ENCODE data around the gene KDM3B.

The KDM3B gene

DNA sequence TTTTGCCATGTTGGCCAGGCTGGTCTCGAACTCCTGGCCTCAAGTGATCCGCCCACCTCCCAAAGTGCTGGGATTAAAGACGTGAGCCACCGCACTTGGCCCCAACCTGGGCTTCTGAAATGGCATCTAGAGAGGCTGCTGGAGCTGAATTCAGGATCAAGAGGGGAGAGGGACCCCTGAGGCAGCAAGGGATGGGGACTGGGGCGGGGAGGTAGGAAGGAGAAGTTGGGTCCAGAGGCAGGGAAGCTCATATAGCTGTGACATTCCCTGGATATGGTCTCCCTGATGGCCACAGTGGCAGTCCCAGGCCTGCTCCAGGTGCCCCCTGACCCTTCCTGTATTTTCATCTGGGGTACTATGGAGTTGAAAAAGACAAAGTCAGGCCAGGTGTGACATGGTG lies 98.5 kb downstream of the KDM3B start:
- DNase-seq = no peak

DNA sequence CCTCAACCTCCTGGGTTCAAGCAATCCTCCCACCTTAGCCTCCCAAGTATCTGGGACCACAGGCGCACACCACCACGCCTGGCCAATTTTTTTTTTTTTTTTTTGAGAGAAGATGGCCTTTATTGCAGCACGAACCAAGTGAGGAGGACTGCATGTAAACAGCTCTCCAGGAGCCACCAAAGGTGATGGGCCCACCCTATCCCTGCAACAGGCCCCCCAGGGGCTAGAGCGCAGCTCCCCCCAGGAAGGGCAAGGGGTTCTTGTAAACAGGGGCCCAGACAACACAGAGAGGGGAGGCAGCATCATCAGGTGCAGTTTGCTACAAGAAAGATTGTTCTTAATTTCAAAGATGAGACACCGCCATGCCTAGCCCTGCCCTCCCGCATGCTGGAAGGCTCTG lies 100.2 kb downstream of the KDM3B start:
- DNase-seq = no peak

DNA sequence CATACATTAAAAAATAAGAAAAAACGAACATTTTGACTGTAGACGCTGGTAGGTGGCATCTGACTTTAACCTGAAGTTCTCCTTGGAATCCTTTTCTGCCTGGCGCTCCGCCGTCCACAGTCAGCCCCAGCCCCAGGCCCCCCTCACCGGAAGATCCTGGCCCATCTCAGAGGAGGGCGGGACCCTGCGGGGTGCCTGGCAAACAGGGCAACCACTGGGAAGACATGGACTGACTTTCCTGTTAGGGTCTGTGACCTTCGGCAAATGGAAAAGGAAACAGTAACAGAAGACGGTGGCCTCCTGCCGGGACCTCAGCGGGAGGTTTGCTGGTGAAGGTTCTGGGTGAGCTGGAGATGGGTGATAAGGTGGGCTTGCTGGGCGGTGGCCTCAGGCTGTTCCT lies 101.1 kb downstream of the KDM3B start:
- no peak for DNase-seq

DNA sequence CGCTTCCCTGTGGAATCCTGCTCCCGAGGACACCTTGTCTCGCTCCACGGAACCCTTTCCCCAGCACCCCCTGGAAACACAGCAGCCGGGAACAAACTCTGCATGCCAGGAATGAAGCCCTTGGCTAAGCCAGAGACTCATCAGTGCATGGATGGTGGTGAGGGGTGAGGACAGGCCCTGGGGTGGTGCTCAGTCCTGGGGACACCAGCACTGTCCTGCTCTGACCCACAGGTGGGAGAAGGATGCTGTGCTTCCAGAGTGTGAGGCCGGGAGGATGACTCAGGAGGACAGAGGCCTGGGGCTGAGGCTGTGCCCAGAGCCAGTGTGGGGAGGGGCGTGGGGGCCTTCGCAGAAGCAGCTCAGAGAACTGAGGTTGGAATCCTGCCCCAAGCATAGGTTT lies 101.6 kb downstream of the KDM3B start:
- DNase-seq = no peak

DNA sequence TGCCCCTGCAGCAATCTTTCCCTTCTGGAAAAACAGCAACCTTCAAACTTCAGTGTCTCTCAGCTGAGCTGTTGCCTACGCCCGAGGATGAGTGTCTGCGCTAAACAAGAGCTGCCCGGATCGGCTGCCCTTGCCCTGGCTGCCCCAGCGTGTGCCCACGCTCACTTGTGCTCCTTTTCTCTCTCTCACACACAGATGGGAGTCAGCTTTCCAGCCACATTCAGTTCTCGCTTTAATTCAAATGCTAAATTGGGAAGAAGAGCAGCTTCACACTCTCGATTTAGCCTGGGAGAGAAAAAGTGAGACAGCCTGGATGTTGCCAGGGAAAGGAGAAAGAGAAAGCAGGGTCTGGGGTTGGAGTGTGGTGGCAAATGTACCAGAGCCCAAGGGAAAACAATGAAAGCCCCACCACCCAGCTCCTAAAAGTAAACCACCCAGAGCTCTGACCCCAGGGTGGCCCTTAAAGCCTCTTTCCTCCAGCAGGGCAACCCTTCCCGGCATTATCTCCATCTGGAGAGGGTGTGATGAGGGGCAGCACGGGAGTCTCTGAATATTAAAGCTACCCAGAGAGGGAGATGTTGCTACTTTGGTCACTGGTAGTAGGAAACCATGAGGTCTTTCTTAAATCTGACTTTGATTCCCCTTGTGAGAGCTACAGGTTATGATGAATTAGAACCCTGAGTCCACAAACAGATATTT lies 102.9 kb downstream of the KDM3B start:
- no peak for DNase-seq

DNA sequence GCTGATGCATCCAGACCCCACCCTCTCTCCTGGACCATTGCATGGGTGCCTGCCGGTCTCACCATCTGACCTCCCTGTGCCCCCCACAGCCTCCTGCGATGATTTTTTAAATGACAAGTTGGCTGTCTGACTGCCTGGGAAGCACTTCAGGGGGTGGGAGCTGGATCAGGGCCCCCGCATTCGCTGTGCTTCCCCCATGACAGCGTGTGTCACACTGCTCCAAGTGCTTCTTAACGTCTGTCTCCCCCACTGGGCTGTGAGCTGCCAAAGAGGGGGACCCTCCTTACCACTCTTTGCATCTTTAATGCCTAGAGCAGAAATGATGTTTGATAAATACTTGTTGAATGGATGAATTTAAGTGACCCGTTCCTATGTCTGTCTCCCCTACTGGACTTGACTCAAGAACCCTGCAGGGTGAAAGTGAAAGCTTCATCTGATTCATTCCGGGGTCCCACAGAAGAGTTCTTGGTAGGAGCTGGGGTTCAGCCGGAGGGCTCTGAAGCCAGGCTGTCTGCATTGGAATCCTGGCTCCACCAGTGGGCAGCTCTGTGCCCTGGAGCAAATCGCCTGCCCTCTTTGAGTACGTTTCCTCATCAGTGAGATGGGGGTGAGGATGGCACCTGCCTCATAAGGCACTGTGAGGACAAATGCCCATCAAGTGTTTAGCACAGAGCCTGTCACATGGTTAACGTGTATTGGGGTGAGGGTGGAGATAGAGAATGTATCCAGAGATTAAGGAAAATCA lies 105.2 kb downstream of the KDM3B start:
- DNase-seq = no peak

DNA sequence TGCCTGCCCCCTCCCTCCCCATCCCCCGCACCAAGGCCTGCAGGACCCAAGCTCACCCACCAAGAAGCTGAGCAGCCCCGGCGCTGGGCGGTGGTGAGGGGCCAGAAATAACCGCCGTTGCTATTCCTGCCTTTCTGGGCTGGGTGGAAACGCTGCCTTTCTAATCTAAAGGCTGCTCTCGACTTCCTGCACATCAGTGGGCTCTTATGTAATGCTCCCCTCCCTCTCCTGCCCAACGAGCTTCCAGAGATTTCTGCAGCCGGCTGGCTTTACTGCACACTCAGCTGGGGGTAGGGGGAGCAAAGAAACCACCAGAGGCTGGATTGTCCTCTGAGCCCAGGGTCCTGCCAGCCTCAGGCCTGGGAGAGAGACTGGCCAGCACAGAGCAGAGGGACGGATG lies 105.9 kb downstream of the KDM3B start:
- no peak for DNase-seq

DNA sequence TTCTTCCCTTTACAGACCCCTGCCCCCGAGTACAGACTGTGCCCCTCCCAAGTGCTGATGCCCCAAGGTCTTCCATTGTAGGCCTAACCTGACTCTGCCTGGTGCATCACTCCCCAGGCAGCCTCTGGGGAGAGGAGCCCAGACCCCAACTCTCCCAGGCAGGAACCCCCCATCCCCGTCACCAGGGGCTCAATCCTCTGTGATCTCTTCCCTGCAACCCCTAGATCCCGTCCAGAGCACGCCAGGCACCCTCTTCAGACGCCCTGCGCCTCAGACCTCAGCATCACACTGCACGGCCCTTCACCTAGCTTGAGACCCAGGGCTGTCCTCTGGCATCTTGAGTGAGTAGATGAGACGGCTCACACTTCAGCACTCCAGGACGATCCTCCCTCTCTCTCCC lies 106.4 kb downstream of the KDM3B start:
- DNase-seq = no peak

DNA sequence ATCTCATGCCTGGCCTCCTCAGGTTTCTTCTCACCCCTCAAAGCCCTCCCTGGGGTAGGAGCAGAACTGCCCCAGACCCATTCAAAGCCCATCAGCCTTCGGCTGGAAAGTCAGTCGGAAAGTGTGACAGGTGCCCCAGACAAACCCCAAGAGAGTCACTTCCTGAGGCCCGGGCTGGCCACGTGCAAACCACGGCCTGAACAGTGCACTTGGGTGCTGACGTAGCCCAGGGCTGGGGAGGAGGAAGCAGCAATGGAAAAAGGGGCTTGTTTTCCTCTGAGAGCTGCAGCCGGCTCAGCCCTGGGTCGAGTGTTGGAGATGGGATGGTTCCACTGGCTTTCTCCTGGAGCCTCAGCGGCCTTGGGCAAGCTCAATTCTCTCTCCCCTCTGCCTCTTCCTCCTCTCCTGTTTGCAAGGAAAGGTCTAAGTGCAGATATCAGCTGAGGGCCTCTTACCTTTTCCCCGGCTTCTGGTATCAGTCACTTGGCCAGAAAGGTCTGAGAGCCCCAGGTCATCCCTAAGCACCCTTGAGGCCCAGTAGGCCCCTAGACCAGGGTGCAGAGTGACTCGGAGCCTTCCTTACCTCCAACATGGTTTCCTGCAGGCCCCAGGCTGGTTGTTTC lies 106.9 kb downstream of the KDM3B start:
- peak; percentile 81 for DNase-seq

DNA sequence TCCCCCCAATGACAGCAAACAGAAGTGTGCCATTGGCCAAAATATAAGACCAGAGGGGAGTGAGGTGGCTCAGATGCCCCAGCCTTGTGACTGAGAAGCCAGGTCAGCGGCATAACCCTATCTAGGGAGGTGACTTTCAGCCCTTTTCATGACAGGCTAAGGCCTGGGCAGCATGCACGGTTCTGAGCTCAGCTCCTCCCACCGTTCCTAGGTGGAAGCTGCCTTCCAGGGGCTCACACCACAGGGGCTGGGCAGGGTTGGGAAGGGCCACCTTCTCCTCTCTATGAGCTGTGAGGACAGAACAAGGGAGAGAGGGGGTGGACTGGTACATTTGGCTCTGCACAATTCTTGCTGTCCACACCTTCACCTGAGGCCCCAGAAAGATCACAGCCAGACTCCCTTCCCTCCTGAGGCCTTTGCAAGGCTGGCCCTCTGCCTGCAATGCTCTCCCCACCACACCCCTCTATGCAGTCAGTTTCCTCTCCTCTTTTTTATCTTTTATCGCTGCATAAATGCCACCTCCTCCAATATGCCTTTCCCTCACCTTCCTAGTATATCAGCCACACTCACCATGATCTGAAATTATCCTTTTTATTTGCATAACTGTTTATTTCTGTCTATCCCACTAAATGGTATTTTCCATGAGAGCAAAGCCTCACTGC lies 107.7 kb downstream of the KDM3B start:
- no peak for DNase-seq

DNA sequence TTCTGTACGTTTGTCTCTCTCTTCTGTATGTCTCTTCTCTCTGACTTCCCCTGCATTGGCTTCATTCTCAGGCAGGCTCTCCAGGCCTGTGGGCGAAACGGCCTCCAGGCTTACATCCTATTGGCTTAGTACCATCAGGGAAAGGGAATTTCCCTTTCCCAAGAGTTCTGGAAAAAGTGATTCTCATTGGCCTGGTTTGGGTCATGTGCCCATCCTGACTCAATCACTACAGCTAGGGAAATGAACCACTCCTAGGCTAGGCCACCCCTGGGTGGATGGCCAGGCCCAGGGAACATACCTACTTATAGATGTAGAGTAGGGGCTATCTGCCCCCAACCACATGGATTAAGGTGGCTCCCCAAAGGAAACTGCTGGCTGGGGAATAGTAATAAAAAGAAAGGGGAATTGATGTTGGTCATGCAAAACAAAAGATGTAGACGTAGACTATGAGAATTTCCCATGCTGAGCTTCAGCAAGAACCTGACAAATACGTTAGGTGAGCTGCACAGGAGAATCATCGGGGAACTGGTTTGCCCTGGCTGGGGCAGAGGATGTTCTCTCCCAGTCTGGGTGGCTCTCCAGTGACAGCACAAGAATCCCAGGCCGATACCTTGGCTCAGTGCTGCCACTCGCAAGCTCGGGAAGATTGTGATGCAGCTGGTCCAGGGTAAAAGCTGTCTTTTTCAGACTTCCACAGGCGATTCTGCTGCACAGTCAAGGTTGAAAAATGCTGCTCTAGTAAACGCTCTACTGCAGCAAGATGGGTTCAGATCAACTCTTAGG lies 109.0 kb downstream of the KDM3B start:
- no peak for DNase-seq

DNA sequence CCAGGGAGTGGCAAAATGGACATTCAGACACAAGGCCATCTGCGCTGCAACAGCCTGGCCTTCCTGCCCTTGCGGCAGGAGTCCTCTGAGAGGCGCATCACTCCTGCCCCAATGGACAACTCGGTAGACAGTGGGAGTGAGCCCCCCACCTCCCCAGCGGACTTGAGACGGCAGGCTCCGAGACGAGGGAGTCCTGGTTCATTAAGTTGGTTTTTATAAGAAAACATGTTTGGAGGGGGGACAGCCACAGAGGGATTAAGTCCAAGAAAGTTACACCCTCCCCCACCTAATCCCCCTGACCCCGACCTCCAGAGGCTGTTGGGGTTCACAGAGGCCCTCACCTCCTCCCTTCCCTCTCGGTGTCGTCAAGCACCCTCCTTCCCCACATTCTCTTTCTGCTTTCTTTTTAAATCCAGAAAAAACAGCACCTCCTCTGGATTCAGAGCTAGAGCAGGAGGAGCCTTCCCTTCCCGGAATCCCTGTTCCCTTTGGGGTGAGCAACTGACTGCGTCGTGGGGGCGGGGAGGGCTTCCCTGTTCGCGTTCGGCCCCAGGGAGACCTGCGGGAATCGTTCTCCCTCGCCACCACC lies 111.0 kb downstream of the KDM3B start:
- DNase-seq = no peak

DNA sequence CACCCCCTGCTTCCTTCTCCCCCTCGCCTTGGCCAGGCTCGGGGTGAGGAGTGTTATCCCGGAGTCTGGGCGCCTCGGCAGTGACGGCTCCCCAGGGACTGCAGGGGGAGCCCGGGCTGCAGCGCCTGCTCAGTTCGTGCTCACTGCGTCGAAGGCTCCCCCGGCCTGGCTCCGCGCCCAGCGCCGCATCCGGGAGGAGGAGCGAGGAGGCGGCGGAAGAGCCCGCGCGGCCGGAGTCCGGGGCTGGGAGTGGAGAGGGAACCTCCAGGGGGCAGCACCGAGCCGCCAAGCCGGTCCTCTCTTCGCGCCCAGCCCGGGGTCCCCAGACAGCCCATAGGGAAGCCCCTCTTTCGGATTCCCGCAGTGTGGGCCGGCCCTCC lies 111.5 kb downstream of the KDM3B start:
- peak; percentile 94 for DNase-seq

DNA sequence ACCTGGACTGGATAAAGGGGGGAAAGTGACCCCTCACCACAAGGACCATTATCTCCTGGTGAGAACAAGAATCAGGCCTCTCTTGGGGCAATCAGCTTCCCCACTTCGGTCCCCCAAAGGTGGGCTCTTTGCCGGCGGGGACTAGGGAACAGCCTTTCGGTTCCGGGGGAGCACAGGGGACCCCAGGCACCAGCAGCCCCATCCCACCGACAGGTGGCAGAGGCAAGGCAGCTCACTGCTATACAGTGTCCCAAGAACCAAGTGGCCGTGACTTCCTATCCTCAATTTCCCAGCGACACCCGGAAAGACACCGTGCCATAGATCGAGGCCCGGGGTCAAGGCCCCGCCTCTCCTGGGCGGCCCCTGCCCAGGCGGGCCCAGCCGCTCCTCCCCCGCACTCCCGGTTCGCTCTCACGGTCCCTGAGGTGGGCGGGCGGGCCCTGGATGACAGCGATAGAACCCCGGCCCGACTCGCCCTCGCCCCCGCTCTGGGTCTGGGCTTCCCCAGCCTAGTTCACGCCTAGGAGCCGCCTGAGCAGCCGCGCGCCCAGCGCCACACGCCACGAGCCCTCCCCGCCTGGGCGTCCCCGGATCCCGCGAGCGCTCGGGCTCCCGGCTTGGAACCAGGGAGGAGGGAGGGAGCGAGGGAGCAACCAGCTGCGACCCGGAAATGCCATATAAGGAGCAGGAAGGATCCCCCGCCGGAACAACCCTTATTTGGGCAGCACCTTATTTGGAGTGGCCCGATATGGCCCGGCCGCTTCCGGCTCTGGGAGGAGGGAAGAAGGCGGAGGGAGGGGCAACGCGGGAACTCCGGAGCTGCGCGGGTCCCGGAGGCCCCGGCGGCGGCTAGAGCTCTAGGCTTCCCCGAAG lies 112.1 kb downstream of the KDM3B start:
- peak; percentile 98 for DNase-seq

DNA sequence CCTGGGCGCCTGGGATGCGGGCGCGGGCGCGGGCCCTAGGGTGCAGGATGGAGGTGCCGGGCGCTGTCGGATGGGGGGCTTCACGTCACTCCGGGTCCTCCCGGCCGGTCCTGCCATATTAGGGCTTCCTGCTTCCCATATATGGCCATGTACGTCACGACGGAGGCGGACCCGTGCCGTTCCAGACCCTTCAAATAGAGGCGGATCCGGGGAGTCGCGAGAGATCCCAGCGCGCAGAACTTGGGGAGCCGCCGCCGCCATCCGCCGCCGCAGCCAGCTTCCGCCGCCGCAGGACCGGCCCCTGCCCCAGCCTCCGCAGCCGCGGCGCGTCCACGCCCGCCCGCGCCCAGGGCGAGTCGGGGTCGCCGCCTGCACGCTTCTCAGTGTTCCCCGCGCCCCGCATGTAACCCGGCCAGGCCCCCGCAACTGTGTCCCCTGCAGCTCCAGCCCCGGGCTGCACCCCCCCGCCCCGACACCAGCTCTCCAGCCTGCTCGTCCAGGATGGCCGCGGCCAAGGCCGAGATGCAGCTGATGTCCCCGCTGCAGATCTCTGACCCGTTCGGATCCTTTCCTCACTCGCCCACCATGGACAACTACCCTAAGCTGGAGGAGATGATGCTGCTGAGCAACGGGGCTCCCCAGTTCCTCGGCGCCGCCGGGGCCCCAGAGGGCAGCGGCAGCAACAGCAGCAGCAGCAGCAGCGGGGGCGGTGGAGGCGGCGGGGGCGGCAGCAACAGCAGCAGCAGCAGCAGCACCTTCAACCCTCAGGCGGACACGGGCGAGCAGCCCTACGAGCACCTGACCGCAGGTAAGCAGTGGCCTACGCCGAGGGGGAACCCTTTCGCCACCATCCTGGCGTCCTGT lies 113.0 kb downstream of the KDM3B start, which contains the start of gene EGR1:
Gene EGR1 (plus strand): TSS at position 219 of the 864 bp plus-strand sequence. CDS start 283 bp downstream, at position 502.
- DNase-seq = peak; percentile 98

DNA sequence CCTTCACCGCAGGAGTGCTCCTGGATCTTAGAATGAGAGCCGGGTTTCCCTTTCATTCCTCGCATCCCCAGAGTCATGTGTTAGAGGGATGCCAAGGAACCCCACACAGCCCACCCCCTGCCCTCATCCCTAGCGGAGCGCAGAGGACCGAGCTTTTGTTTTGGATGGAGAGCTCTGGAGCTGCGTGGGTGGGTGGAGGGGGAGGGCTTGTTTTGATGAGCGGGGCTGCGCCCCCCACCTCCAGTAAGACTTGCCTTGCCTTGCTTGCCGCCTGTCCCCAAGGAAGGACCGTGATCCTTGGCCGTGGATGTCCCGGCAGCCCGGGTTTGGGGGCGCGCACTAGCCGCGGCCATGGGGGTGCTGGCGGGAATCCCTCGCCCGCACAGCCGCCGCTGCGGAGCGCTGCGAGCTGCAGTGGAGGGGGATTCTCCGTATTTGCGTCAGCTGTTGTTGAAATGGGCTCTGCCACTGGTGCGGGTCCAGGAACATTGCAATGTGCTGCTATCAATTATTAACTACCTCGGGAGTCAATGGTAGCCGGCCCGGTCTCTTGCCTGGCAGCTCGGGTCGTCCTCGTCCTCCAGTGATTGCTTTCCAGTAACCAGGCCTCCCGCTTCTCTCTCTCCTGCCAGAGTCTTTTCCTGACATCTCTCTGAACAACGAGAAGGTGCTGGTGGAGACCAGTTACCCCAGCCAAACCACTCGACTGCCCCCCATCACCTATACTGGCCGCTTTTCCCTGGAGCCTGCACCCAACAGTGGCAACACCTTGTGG lies 113.8 kb downstream of the KDM3B start:
- no peak for DNase-seq

DNA sequence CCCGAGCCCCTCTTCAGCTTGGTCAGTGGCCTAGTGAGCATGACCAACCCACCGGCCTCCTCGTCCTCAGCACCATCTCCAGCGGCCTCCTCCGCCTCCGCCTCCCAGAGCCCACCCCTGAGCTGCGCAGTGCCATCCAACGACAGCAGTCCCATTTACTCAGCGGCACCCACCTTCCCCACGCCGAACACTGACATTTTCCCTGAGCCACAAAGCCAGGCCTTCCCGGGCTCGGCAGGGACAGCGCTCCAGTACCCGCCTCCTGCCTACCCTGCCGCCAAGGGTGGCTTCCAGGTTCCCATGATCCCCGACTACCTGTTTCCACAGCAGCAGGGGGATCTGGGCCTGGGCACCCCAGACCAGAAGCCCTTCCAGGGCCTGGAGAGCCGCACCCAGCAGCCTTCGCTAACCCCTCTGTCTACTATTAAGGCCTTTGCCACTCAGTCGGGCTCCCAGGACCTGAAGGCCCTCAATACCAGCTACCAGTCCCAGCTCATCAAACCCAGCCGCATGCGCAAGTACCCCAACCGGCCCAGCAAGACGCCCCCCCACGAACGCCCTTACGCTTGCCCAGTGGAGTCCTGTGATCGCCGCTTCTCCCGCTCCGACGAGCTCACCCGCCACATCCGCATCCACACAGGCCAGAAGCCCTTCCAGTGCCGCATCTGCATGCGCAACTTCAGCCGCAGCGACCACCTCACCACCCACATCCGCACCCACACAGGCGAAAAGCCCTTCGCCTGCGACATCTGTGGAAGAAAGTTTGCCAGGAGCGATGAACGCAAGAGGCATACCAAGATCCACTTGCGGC lies 114.6 kb downstream of the KDM3B start:
- no peak for DNase-seq

DNA sequence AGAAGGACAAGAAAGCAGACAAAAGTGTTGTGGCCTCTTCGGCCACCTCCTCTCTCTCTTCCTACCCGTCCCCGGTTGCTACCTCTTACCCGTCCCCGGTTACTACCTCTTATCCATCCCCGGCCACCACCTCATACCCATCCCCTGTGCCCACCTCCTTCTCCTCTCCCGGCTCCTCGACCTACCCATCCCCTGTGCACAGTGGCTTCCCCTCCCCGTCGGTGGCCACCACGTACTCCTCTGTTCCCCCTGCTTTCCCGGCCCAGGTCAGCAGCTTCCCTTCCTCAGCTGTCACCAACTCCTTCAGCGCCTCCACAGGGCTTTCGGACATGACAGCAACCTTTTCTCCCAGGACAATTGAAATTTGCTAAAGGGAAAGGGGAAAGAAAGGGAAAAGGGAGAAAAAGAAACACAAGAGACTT lies 115.2 kb downstream of the KDM3B start:
- no peak for DNase-seq
